H9 (cell line): ENCODE measurements around the gene CTNNBL1. TPM values are rescaled to one million over a fixed set of nuclear protein-coding genes. Genes with fewer than 3 reads are reported as not detected.

Source experiments
- DNase-seq: peaks from one replicate; pipeline ENCODE4 v3.0.0-alpha.2; 2017
- H2AFZ ChIP-seq: one replicate; pipeline ENCODE4 v1.6.1; 2013; ENCODE audit warnings: mild to moderate bottlenecking, low read length, control low read depth, moderate library complexity
- H2AK5ac ChIP-seq: 2 replicates; pipeline ENCODE4 v1.6.1; 2013; ENCODE audit warnings: low read length, control low read depth, mixed read lengths; ENCODE audit not compliant: insufficient read length
- H2BK120ac ChIP-seq: one replicate; pipeline ENCODE4 v1.6.1; 2013; ENCODE audit warnings: low read depth, mild to moderate bottlenecking, low read length, control low read depth, inconsistent platforms; ENCODE audit not compliant: poor library complexity, severe bottlenecking
- H2BK12ac ChIP-seq: 2 replicates; pipeline ENCODE4 v1.6.1; 2013; ENCODE audit warnings: low read length, control low read depth, mixed read lengths, low read depth; ENCODE audit not compliant: insufficient read length
- H2BK15ac ChIP-seq: 2 replicates; pipeline ENCODE4 v1.6.1; 2013; ENCODE audit warnings: low read depth, low read length, control low read depth
- H2BK20ac ChIP-seq: one replicate; pipeline ENCODE4 v1.6.1; 2013; ENCODE audit warnings: low read depth, mild to moderate bottlenecking, low read length, control low read depth, inconsistent platforms; ENCODE audit not compliant: poor library complexity, severe bottlenecking
- H2BK5ac ChIP-seq: 2 replicates; pipeline ENCODE4 v1.6.1; 2013; ENCODE audit warnings: low read length, control low read depth, mixed read lengths; ENCODE audit not compliant: insufficient read length
- H3K14ac ChIP-seq: 2 replicates; pipeline ENCODE4 v1.6.1; 2013; ENCODE audit warnings: low read length, control low read depth; ENCODE audit not compliant: insufficient read depth
- H3K18ac ChIP-seq: 2 replicates; pipeline ENCODE4 v1.6.1; 2013; ENCODE audit warnings: low read depth, mild to moderate bottlenecking, mixed read lengths, low read length, control low read depth; ENCODE audit not compliant: insufficient read length
- H3K23ac ChIP-seq: 2 replicates; pipeline ENCODE4 v1.6.1; 2013; ENCODE audit warnings: low read length, control low read depth, mixed read lengths, low read depth; ENCODE audit not compliant: insufficient read length
- H3K23me2 ChIP-seq: 2 replicates; pipeline ENCODE4 v1.6.1; 2013; ENCODE audit warnings: low read depth, mild to moderate bottlenecking, mixed read lengths, low read length, control low read depth; ENCODE audit not compliant: insufficient read length, poor library complexity, severe bottlenecking
- H3K27ac ChIP-seq: 2 replicates; pipeline ENCODE4 v1.5.1; 2013; ENCODE audit warnings: low read length, control low read depth, mixed read lengths, low read depth; ENCODE audit not compliant: insufficient read length
- H3K27me3 ChIP-seq: 2 replicates; pipeline ENCODE4 v1.6.1; 2013; ENCODE audit warnings: low read length, control low read depth, inconsistent platforms; ENCODE audit not compliant: insufficient read depth
- H3K4ac ChIP-seq: 2 replicates; pipeline ENCODE4 v1.6.1; 2013; ENCODE audit warnings: low read depth, mild to moderate bottlenecking, control low read depth, inconsistent platforms, low read length, moderate library complexity
- H3K4me1 ChIP-seq: 2 replicates; pipeline ENCODE4 v1.6.1; 2013; ENCODE audit warnings: low read length, control low read depth, inconsistent platforms; ENCODE audit not compliant: insufficient read depth
- H3K4me2 ChIP-seq: 2 replicates; pipeline ENCODE4 v1.6.1; 2013; ENCODE audit warnings: low read length, control low read depth, mixed read lengths; ENCODE audit not compliant: insufficient read length, insufficient read depth
- H3K56ac ChIP-seq: 2 replicates; pipeline ENCODE4 v1.6.1; 2013; ENCODE audit warnings: low read depth, mild to moderate bottlenecking, mixed read lengths, low read length, control low read depth; ENCODE audit not compliant: insufficient read length
- H3K79me1 ChIP-seq: 2 replicates; pipeline ENCODE4 v1.6.1; 2013; ENCODE audit warnings: low read depth, mild to moderate bottlenecking, moderate library complexity, low read length, control low read depth, inconsistent platforms; ENCODE audit not compliant: insufficient read depth, poor library complexity, severe bottlenecking
- H3K79me2 ChIP-seq: 2 replicates; pipeline ENCODE4 v1.6.1; 2013; ENCODE audit warnings: low read length, control low read depth, inconsistent platforms; ENCODE audit not compliant: insufficient read depth
- H3K9ac ChIP-seq: 2 replicates; pipeline ENCODE4 v1.6.1; 2013; ENCODE audit warnings: low read length, control low read depth, mixed read lengths; ENCODE audit not compliant: insufficient read length; ENCODE audit errors: extremely low read depth
- H3K9me3 ChIP-seq: one replicate; pipeline ENCODE4 v1.6.1; 2013; ENCODE audit warnings: low read depth, low read length, inconsistent platforms; ENCODE audit not compliant: control insufficient read depth
- H3T11ph ChIP-seq: one replicate; pipeline ENCODE4 v1.6.1; 2013; ENCODE audit warnings: mild to moderate bottlenecking, low read length, control low read depth, inconsistent platforms
- H4K20me1 ChIP-seq: one replicate; pipeline ENCODE4 v1.6.1; 2013; ENCODE audit not compliant: control insufficient read depth, insufficient read length, insufficient read depth
- H4K5ac ChIP-seq: 2 replicates; pipeline ENCODE4 v1.6.1; 2013; ENCODE audit warnings: low read depth, mild to moderate bottlenecking, mixed read lengths, low read length, control low read depth; ENCODE audit not compliant: insufficient read length
- H4K8ac ChIP-seq: replicated peaks from 2 replicates; pipeline ENCODE4 v1.6.1; 2013; ENCODE audit warnings: low read length, control low read depth, mixed read lengths, low read depth; ENCODE audit not compliant: insufficient read length
- H4K91ac ChIP-seq: 2 replicates; pipeline ENCODE4 v1.6.1; 2013; ENCODE audit warnings: low read depth, mild to moderate bottlenecking, moderate library complexity, mixed read lengths, low read length, control low read depth; ENCODE audit not compliant: insufficient read length
- H3K27ac Mint-ChIP-seq, 3 experiments: 2 replicates in 2 of 3; 3 replicates in 1 of 3; pipeline ENCODE4 v1.8.0; 2020 to 2021; ENCODE audit warnings: mixed read lengths in 3 of 3, mild to moderate bottlenecking in 1 of 3, moderate library complexity in 1 of 3
- H3K27me3 Mint-ChIP-seq: 2 replicates; pipeline ENCODE4 v1.8.0; 2021; ENCODE audit warnings: low read depth, mild to moderate bottlenecking, moderate library complexity, mixed read lengths
- H3K36me3 Mint-ChIP-seq, 3 experiments: 2 replicates in 2 of 3; 3 replicates in 1 of 3; pipeline ENCODE4 v1.8.0; 2020 to 2021; ENCODE audit warnings: low read depth in 3 of 3, mixed read lengths in 3 of 3; ENCODE audit not compliant: insufficient read depth in 1 of 3
- H3K4me1 Mint-ChIP-seq, 2 experiments: 2 replicates each; pipeline ENCODE4 v1.8.0; 2020; ENCODE audit warnings: mixed read lengths in 2 of 2
- H3K4me3 Mint-ChIP-seq, 2 experiments: 2 replicates in 1 of 2; 3 replicates in 1 of 2; pipeline ENCODE4 v1.8.0; 2020 to 2021; ENCODE audit warnings: mild to moderate bottlenecking in 2 of 2, mixed read lengths in 2 of 2, moderate library complexity in 1 of 2
- H3K9me3 Mint-ChIP-seq, 2 experiments: 2 replicates in 1 of 2; 3 replicates in 1 of 2; pipeline ENCODE4 v1.8.0; 2020; ENCODE audit warnings: mild to moderate bottlenecking in 2 of 2, mixed read lengths in 2 of 2, moderate library complexity in 1 of 2
- CTCF ChIP-seq: fragments of 200-600 bp; sonication (generic); conservative IDR thresholded peaks from 3 replicates; pipeline ENCODE4 v1.8.0; 2021; ENCODE audit warnings: antibody characterized with exemption, mild to moderate bottlenecking
- WGBS: extraction: QIAGEN DNeasy Blood & Tissue Kit; methylation state at CpG from one replicate; pipeline ENCODE4 v1.1.7; 2013; ENCODE audit warnings: missing lambda C conversion rate, low lambda C conversion rate, mixed read lengths; ENCODE audit not compliant: insufficient read length; ENCODE audit errors: extremely low coverage; 5-methylcytosine and 5-hydroxymethylcytosine counted together
- total RNA-seq: library from RNA; stranded (reverse); gene quantifications from 2 replicates; pipeline ENCODE4 v1.2.1, GENCODE V29; 2021

The CTNNBL1 gene
- total RNA-seq, 1 experiment from 2014 or later: 67.2 TPM

GRCh38 chr20:37744347-37744746, 50.5 kb downstream of the CTNNBL1 start:
- Histone ChIP-seq H3K9me3 (no peaks in the 10 kb centered on the region), H3K4ac (no peak overlapping the region), H2AFZ (no peak overlapping the region), H4K5ac (no peak overlapping the region), H3K27ac (no peak overlapping the region), H2BK20ac (no peak overlapping the region), H2BK12ac (no peak overlapping the region), H3K23ac (no peak overlapping the region), H4K91ac (no peak overlapping the region), H3K27me3 (no peaks in the 10 kb centered on the region), H3K9ac (no peak overlapping the region), H2BK5ac (no peak overlapping the region), H3K23me2 (no peaks in the 10 kb centered on the region), H4K8ac (no peak overlapping the region), H3T11ph (no peak overlapping the region), H3K18ac (no peak overlapping the region), H3K4me1 (no peaks in the 10 kb centered on the region; the same call in 1 of the 2 replicates), H2BK120ac (no peak overlapping the region), H4K20me1 (no peaks in the 10 kb centered on the region), H3K79me1 (no peaks in the 10 kb centered on the region), H2AK5ac (no peak overlapping the region), H3K14ac (no peak overlapping the region), H2BK15ac (no peak overlapping the region), H3K79me2 (no peaks in the 10 kb centered on the region), H3K4me2 (no peak overlapping the region), H3K56ac (no peak overlapping the region)
- Mint-ChIP-seq H3K4me1 (peaks cover 17% of the 10 kb centered on the region in 2 experiments), H3K4me3 (no peak overlapping the region), H3K36me3 (peaks cover 7 to 21% (median 10%) of the 10 kb centered on the region in 3 experiments; a peak in 6 of 7 replicates), H3K9me3 (no peaks in the 10 kb centered on the region), H3K27me3 (no peaks in the 10 kb centered on the region), H3K27ac (no peak overlapping the region)
- no peak for TF ChIP-seq CTCF
- no peak for DNase-seq
- WGBS: no CpG with 5 or more reads among the region's 2 CpGs
